Transverse colon (tissue), 4 donors: Measurements from ENCODE around the gene SYS1.

Source experiments
- CTCF ChIP-seq, 5 experiments: fragments of 200-600 bp in 3 of 5; fragments of 450-650 bp in 2 of 5; sonication (generic) in 3 of 5; IDR thresholded peaks; 1 replicate in 2 of 5; 2 replicates in 3 of 5; pipeline ENCODE4 v1.5.1; 2016 to 2017; ENCODE audit warnings: antibody characterized with exemption in 5 of 5, inconsistent platforms in 3 of 5, mild to moderate bottlenecking in 2 of 5, moderate library complexity in 1 of 5
- EP300 ChIP-seq: sonication (generic); formaldehyde crosslinking; IDR thresholded peaks from one replicate; pipeline ENCODE4 v1.6.1; 2017; ENCODE audit warnings: antibody characterized with exemption, low read depth
- POLR2A ChIP-seq: fragments of 450-650 bp; IDR thresholded peaks from one replicate; pipeline ENCODE4 v1.6.1; 2016; ENCODE audit warnings: antibody characterized with exemption, mild to moderate bottlenecking, moderate library complexity
- POLR2AphosphoS5 ChIP-seq, 3 donors: sonication (generic); formaldehyde crosslinking; IDR thresholded peaks; one replicate each; pipeline ENCODE4 v1.6.1; 2016; ENCODE audit warnings: antibody characterized with exemption in 3 of 3

GRCh38 chr20:45372646-45373352, 9.8 kb downstream of the SYS1 start:
- peak in 1 of 5 experiments; percentile 23 for TF ChIP-seq CTCF (IDR thresholded peaks at IDR 0.05)
- no peak for TF ChIP-seq POLR2A
- TF ChIP-seq POLR2AphosphoS5 (IDR thresholded peaks at IDR 0.05), result no peak
- no peak for TF ChIP-seq EP300
